Peyer's patch (tissue), 4 donors: ENCODE measurements around the gene LIMA1. TPM values are rescaled to one million over a fixed set of nuclear protein-coding genes. Genes with fewer than 3 reads are reported as not detected.
A peak's percentile ranks its signal among the peaks of the same experiment; 100 is the strongest.
"Not testable (repeated sequence)": the region's sequence is repeated elsewhere in the genome, so short reads cannot be mapped to it uniquely, and the experiment has no call there.

Experiments used
- DNase-seq, 3 donors: peaks; one replicate each; pipeline ENCODE4 v3.0.0-alpha.2; 2017 to 2019
- H3K27ac ChIP-seq, 4 donors: fragments of 200-600 bp; sonication (generic); one replicate each; pipeline ENCODE4 v1.5.1; 2016 to 2019
- H3K27me3 ChIP-seq, 2 donors: fragments of 200-600 bp; sonication (generic); one replicate each; pipeline ENCODE4 v1.5.1; 2019
- H3K36me3 ChIP-seq, 3 donors: fragments of 200-600 bp; sonication (generic); one replicate each; pipeline ENCODE4 v1.5.1; 2016 to 2019
- H3K4me1 ChIP-seq, 4 donors: fragments of 200-600 bp; sonication (generic); one replicate each; pipeline ENCODE4 v1.5.1; 2016 to 2019
- H3K4me3 ChIP-seq, 4 donors: fragments of 200-600 bp; sonication (generic); 1 replicate in 3 of 4; 2 replicates in 1 of 4; pipeline ENCODE4 v1.5.1; 2016 to 2019; ENCODE audit warnings: mild to moderate bottlenecking in 1 of 4
- H3K9me3 ChIP-seq, 4 donors: fragments of 200-600 bp; sonication (generic); one replicate each; pipeline ENCODE4 v1.5.1; 2016 to 2019; ENCODE audit warnings: mild to moderate bottlenecking in 1 of 4
- CTCF ChIP-seq, 6 experiments: fragments of 450-650 bp in 4 of 6; fragments of 200-600 bp in 2 of 6; sonication (generic) in 1 of 6; IDR thresholded peaks; one replicate each; pipeline ENCODE4 v1.5.1; 2017 to 2019; ENCODE audit warnings: antibody characterized with exemption in 6 of 6, mild to moderate bottlenecking in 3 of 6, moderate library complexity in 1 of 6
- POLR2A ChIP-seq, 2 donors: fragments of 450-650 bp; IDR thresholded peaks; one replicate each; pipeline ENCODE4 v1.5.1; 2017; ENCODE audit warnings: antibody characterized with exemption in 2 of 2, mild to moderate bottlenecking in 2 of 2, moderate library complexity in 2 of 2
- total RNA-seq, 4 donors: library from RNA; depleted of rRNA; stranded (reverse); fragments of >200 nt; gene quantifications; one replicate each; pipeline ENCODE4 v1.1.0, GENCODE V29; 2016

Gene LIMA1
- total RNA-seq, 4 donors from 2014 or later = 253 to 280 (median 274) TPM

DNA sequence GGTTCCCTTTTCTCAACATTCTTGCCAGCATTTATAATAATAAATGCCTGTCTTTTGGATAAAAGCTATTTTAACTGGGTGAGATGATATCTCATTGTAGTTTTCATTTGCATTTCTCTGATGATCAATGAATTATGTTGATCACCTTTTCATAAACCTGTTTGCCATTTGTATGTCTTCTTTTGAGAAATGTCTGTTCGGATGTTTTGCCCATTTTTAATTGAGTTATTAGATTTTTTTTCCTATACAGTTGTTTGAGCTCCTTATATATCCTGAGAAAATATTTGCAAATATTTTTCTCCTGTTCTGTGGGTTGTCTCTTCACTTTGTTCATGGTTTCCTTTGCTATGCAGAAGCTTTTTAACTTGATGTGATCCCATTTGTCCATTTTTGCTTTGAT, 8.1 kb upstream of the LIMA1 start:
- H3K4me3 ChIP-seq = no peak overlapping the region
- H3K9me3 ChIP-seq = no peaks in the 10 kb centered on the region
- TF ChIP-seq POLR2A (IDR thresholded peaks at IDR 0.05) = no peak
- TF ChIP-seq CTCF (IDR thresholded peaks at IDR 0.05) = no peak
- H3K27me3 ChIP-seq = no peaks in the 10 kb centered on the region
- no peak overlapping the region for H3K27ac ChIP-seq
- H3K4me1 ChIP-seq = no peaks in the 10 kb centered on the region
- no peaks in the 10 kb centered on the region for H3K36me3 ChIP-seq
- no peak for DNase-seq

- DNase-seq, H3K9me3 ChIP-seq, H3K27me3 ChIP-seq, H3K4me3 ChIP-seq, H3K36me3 ChIP-seq, H3K27ac ChIP-seq, H3K4me1 ChIP-seq: not testable (repeated sequence)
Observed at GRCh38 chr12:50290692-50291091, 7.4 kb upstream of the LIMA1 start.

DNA sequence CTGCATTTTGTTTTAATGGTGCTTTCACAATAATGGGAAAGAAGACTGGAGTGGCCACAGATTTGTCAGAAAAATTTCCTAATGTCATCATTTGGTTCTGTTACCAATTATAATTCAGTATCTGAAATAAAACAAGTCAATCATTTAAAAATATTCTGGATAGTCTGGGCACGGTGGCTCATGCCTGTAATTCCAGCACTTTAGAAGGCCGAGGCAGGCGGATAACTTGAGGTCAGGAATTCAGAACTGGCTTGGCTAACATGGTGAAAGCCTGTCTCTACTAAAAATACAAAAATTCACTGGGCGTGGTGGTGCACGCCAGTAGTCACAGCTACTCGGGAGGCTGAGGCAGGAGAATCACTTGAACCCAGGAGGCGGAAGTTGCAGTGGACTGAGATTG, 4.0 kb upstream of the LIMA1 start:
- H3K4me3 ChIP-seq = no peak overlapping the region
- H3K9me3 ChIP-seq = no peaks in the 10 kb centered on the region
- no peak for DNase-seq
- TF ChIP-seq POLR2A (IDR thresholded peaks at IDR 0.05) (no peak), CTCF (IDR thresholded peaks at IDR 0.05) (no peak)
- no peaks in the 10 kb centered on the region for H3K36me3 ChIP-seq
- peaks cover 0 to 12% (median 0%) of the 10 kb centered on the region in 4 donors for H3K4me1 ChIP-seq
- H3K27me3 ChIP-seq = no peaks in the 10 kb centered on the region
- no peak overlapping the region for H3K27ac ChIP-seq

DNA sequence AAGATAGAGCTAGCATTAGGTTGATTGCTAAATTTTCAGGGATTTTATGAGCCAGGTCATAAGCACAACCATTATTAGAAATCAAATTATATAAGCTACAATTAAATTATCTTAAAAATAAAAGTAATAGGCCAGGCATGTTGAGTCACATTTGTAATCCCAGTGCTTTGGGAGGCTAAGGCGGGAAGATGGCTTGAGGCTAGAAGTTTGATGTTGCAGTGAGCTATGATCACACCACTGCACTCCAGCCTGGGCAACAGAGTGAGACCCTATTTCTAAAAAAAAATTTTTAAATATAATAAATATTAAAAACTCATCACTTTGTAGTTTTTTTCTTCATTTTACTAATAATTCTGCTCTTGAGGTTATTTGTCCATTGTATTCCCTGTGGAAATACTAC, 1.9 kb upstream of the LIMA1 start:
- H3K27ac ChIP-seq = no peak overlapping the region
- no peaks in the 10 kb centered on the region for H3K27me3 ChIP-seq
- TF ChIP-seq CTCF (IDR thresholded peaks at IDR 0.05) (no peak), POLR2A (IDR thresholded peaks at IDR 0.05) (no peak)
- DNase-seq = no peak
- no peak overlapping the region for H3K4me3 ChIP-seq
- H3K9me3 ChIP-seq = no peaks in the 10 kb centered on the region
- no peaks in the 10 kb centered on the region for H3K36me3 ChIP-seq
- H3K4me1 ChIP-seq = peaks cover 0 to 12% (median 0%) of the 10 kb centered on the region in 4 donors

DNA sequence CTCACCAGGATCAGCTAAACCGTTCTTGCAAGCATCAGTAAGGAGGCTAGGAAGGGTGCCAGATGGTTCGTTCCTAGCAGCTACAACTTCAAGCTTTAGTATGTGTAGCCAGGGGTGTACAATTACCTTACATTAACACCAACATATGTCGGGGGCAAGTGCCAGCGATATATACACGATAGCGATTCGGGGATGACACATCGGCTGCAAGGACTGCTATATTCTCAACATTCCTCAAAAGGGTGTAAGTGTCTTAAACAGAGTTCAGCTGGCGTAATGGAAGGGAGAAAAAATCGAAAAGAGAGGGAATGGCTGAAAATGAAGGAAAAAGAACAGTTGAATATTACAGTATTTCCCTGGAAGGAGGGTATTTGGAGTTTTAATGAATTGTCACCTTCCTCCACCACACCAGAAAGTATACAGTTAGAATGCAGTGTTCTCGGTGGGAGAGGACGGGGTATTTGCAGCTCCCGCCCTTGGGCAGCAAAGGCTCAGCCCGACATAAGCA, 545 bp downstream of the LIMA1 start:
- peaks cover 0 to 14% (median 0%) of the 10 kb centered on the region in 4 donors for H3K4me1 ChIP-seq
- H3K27ac ChIP-seq = peak overlapping the region; percentile 70 to 89 (median 76)
- H3K4me3 ChIP-seq = peak overlapping the region; percentile 51 to 95 (median 78)
- H3K9me3 ChIP-seq = no peaks in the 10 kb centered on the region
- no peaks in the 10 kb centered on the region for H3K27me3 ChIP-seq
- no peaks in the 10 kb centered on the region for H3K36me3 ChIP-seq
- DNase-seq = no peak
- TF ChIP-seq CTCF (IDR thresholded peaks at IDR 0.05) = no peak
- TF ChIP-seq POLR2A (IDR thresholded peaks at IDR 0.05) = no peak

DNA sequence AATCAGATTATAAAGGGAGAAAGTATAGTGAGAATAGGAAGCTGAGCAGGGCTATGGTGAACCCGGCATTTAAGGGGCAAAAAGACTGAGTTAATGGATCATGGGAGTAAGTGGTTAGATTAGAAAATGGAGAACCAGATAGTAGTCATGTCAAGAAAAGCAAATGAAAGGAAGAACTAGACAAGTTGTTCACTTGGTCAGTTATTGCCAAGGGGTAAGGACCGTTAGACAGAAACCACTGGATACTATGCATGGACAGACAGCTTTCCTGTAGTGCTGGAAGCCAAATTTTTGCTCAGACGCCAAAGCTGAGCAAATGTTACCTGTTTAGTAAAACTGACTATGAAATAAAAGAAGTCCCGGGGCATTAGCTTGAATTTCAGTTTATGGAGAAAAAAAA, 3.8 kb downstream of the LIMA1 start:
- Histone ChIP-seq H3K36me3 (no peaks in the 10 kb centered on the region), H3K9me3 (no peaks in the 10 kb centered on the region), H3K27ac (no peak overlapping the region), H3K4me3 (no peak overlapping the region), H3K4me1 (peaks cover 0 to 36% (median 0%) of the 10 kb centered on the region in 4 donors), H3K27me3 (no peaks in the 10 kb centered on the region)
- DNase-seq = no peak
- no peak for TF ChIP-seq POLR2A (IDR thresholded peaks at IDR 0.05)
- TF ChIP-seq CTCF (IDR thresholded peaks at IDR 0.05) = no peak
